SK-N-SH treated with all-trans-retinoic acid at 6 μM for 48 hours (cell line): ENCODE results near the gene MORN2.

Experiments used
- ARNTL ChIP-seq: fragments of 450-650 bp; formaldehyde crosslinking; IDR thresholded peaks from 2 replicates; pipeline ENCODE4 v1.5.0; 2020; ENCODE audit warnings: low read depth, mild to moderate bottlenecking, moderate library complexity, borderline replicate concordance
- CREB5 ChIP-seq: fragments of 250-450 bp; sonication (Bioruptor Pico); IDR thresholded peaks from 2 replicates; pipeline ENCODE4 v1.5.1; 2020; ENCODE audit warnings: low read depth, mild to moderate bottlenecking, moderate library complexity
- CSDC2 ChIP-seq: fragments of 250-450 bp; sonication (Bioruptor Pico); IDR thresholded peaks from 2 replicates; pipeline ENCODE4 v1.5.0; 2020; ENCODE audit warnings: mild to moderate bottlenecking, moderate library complexity
- ESRRG ChIP-seq: fragments of 250-450 bp; sonication (Bioruptor Pico); IDR thresholded peaks from 2 replicates; pipeline ENCODE4 v1.6.1; 2021; ENCODE audit warnings: mild to moderate bottlenecking
- GLIS3 ChIP-seq: fragments of 250-450 bp; sonication (Bioruptor Pico); IDR thresholded peaks from 2 replicates; pipeline ENCODE4 v1.5.0; 2020; ENCODE audit warnings: mild to moderate bottlenecking, moderate library complexity
- ISL1 ChIP-seq: fragments of 250-450 bp; sonication (Bioruptor Pico); IDR thresholded peaks from 2 replicates; pipeline ENCODE4 v2.1.2; 2022; ENCODE audit warnings: mild to moderate bottlenecking, moderate library complexity
- OSR1 ChIP-seq: fragments of 250-450 bp; sonication (Bioruptor Pico); IDR thresholded peaks from 2 replicates; pipeline ENCODE4 v1.8.0; 2022; ENCODE audit warnings: moderate library complexity, mild to moderate bottlenecking, inconsistent platforms
- PATZ1 ChIP-seq: fragments of 250-450 bp; sonication (Bioruptor Pico); IDR thresholded peaks from 2 replicates; pipeline ENCODE4 v1.8.0; 2020; ENCODE audit warnings: mild to moderate bottlenecking, moderate library complexity, borderline replicate concordance
- POU6F1 ChIP-seq: fragments of 250-450 bp; sonication (Bioruptor Pico); IDR thresholded peaks from 2 replicates; pipeline ENCODE4 v1.8.0; 2021; ENCODE audit warnings: low read depth, mild to moderate bottlenecking, moderate library complexity, borderline replicate concordance
- ZC3H10 ChIP-seq: fragments of 250-450 bp; sonication (Bioruptor Pico); IDR thresholded peaks from 2 replicates; pipeline ENCODE4 v1.5.1; 2021; ENCODE audit warnings: mild to moderate bottlenecking, moderate library complexity
- ZFP3 ChIP-seq: fragments of 250-450 bp; sonication (Bioruptor Pico); IDR thresholded peaks from 2 replicates; pipeline ENCODE4 v1.5.0; 2020; ENCODE audit warnings: mild to moderate bottlenecking, moderate library complexity
- ZFP30 ChIP-seq: fragments of 450-650 bp; formaldehyde crosslinking; IDR thresholded peaks from 2 replicates; pipeline ENCODE4 v1.5.0; 2022; ENCODE audit warnings: mild to moderate bottlenecking, moderate library complexity

- TF ChIP-seq ZFP3 (CRISPR knock-in tag) (no peak), ARNTL (CRISPR knock-in tag) (no peak), ZC3H10 (CRISPR knock-in tag) (no peak), ZFP30 (CRISPR knock-in tag) (no peak), OSR1 (no peak), PATZ1 (CRISPR knock-in tag) (no peak), POU6F1 (CRISPR knock-in tag) (no peak), CSDC2 (no peak), ISL1 (CRISPR knock-in tag) (no peak), GLIS3 (CRISPR knock-in tag) (no peak), ESRRG (no peak), CREB5 (CRISPR knock-in tag) (no peak)
Measured at GRCh38 chr2:38836791-38837190, 39.0 kb upstream of the MORN2 start.
